Hematopoietic multipotent progenitor cell (in vitro differentiated cells): ENCODE measurements around the gene KDM4F. TPM values are rescaled to one million over a fixed set of nuclear protein-coding genes. Genes with fewer than 3 reads are reported as not detected.
"Not testable (repeated sequence)": the region's sequence is repeated elsewhere in the genome, so short reads cannot be mapped to it uniquely, and the experiment has no call there.

Source experiments
- DNase-seq, 3 donors: peaks; one replicate each; pipeline ENCODE4 v3.0.0-alpha.2; 2011 to 2015; ENCODE audit warnings: low read depth in 2 of 3, low spot score in 2 of 3
- total RNA-seq: library from RNA; depleted of rRNA; stranded (reverse); fragments of >200 nt; gene quantifications from one replicate; pipeline ENCODE4 v1.2.3, GENCODE V29; 2012

The KDM4F gene
- total RNA-seq = under 0.01 TPM

DNA sequence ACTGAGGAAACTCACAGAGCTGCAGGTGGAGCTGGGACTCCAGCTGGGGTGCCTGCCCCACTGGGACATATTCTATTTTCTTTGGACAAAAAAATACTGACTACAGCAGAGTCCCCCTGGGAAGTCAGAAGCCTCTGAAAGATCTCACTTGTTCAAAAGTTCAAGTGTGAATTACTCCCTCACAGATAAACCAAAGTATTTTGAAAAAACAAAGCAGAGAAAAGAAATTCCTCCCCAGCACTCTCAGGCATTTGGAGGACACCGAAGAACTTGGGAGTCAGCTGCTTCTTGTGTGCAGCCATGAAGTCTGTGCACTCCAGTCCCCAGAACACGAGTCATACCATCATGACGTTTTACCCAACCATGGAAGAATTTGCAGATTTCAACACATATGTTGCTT, at the start of gene KDM4F:
Gene KDM4F (plus strand): TSS at position 301 of the 400 bp plus-strand sequence.
- DNase-seq = not testable (repeated sequence)

DNA sequence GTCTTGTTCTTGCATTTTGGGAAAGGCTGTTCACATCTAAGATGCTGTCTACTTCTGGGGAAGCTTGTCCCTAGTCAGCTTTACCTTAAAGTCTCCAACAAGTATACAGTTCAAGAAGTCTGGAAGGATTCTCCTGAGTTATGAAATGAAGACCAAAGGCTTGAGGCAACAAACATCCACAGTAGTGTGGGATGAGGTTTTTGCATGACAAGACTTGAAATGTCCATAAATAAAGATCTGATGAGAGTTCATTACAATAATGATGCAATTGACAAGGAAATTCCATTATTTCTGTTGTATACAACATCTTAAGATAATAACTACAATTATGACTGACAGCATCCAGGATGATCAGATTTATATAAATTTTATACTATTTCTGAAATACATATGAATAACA, 45.5 kb upstream of the KDM4F start:
- DNase-seq = no peak

- DNase-seq = no peak
Measured at GRCh38 chr11:95005642-95006041, 43.6 kb upstream of the KDM4F start.

DNA sequence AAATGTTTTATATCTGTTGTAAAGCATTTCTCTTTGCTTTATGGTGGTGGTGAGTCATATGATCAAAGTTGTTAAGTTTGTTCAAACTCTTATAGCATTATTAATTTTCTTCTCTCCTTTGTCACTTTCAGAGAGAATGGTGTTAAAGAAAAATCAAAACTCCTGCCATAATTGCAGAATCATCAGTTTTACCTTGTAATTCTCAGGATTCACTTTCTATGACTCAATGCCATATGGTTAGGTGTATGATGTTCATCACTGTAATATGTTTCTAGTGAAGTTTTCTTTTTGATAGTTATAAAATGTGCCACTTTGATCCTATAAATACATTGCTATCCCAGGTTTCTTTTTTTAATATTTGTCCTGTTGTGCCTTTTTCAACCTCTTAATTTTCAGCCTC, 37.8 kb upstream of the KDM4F start:
- no peak for DNase-seq

GRCh38 chr11:95014184-95014821, 34.9 kb upstream of the KDM4F start:
- no peak for DNase-seq

- no peak for DNase-seq
Measured at GRCh38 chr11:95016139-95016538, 33.1 kb upstream of the KDM4F start.

DNA sequence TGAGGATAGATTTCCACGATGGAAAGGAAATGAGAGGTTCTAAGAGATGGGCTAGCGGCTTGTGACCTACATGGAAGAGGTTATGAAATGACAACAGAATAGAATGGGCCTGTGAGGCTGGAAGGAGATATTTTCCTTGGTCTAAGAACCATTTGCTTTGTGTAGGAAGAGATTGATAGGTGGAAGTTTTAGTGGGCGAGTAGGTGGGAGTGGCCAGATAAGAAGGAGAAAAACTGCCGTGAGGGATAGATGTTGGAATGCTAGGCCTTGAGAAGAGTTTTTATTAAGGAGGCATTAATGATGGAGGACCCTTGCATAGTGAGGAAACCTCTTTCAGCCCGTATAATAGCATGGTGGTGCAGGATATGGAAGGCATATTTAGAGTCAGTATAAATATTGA, 27.8 kb upstream of the KDM4F start:
- DNase-seq = not testable (repeated sequence)

- no peak for DNase-seq
Measured at GRCh38 chr11:95024958-95025357, 24.3 kb upstream of the KDM4F start, which contains the start of gene KDM4E. TSS of gene KDM4E (plus strand) at chr11:95025258. CDS start at chr11:95025558, 300 bp downstream.

GRCh38 chr11:95025594-95025993, 23.6 kb upstream of the KDM4F start:
- not testable (repeated sequence) for DNase-seq

GRCh38 chr11:95028357-95028756, 20.9 kb upstream of the KDM4F start:
- DNase-seq = no peak

- no peak for DNase-seq
Measured at GRCh38 chr11:95033051-95033450, 16.2 kb upstream of the KDM4F start.

DNA sequence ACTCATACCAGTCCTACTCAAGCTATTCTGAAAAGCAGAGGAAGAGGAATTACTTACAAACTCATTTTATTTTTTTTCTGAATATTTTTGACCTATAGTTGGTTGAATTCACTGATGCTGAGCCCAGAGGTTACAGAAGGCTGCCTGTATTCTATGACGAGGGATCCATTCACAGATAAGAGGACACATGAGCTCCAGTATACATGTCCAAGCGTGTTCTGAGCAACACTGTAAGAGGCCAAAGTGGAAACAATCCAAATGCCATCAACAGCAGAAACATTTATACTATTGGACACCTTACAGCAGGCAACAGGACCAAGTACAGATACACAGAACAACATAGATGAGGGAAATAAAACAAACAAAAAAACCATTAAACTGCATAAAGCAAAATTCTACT, 13.9 kb upstream of the KDM4F start:
- no peak for DNase-seq

DNA sequence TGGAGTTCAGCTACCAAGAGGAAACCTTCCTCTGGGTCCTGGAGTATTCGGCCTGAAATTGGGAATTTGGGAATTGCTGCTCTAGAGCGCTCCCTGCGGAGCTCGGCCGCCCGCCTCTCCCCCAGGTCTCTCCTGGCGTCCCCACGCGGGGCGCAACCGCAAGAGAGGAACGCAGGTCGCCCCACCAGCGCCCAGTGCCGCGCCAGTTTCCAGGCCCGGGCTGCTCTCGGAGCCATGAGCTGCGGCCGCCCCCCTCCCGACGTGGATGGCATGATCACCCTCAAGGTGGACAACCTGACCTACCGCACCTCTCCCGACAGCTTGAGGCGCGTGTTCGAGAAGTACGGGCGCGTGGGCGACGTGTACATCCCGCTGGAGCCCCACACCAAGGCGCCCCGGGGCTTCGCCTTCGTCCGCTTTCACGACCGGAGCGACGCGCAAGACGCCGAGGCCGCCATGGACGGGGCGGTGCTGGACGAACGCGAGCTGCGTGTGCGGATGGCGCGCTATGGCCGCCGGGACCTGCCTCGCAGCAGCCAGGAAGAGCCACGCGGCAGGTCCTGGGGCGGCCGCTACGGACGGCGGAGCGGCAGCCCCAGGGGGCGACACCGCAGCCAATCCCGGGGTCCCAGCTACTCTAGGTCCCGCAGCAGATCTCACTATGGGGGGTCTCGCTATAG, 11.7 kb upstream of the KDM4F start:
- DNase-seq = peak in 2 of 3 donors; percentile 15 to 17

DNA sequence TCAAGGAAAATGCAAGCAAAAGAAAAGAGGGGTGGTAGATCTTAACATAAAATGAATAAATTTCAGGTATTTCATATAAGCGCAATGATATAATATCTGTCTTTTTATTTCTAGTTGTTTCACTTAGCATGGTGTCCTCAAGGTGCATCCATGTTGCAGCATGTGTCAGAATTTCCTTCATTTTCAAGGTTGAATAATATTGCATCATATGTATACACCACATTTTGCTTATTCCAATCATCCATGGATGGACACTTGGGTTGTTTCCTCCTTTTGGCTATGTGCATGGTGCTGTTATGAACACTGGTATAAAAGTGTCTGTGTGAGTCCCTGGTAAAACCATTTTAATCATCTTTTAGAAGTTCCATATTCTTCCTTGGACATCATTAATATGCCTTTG, 7.0 kb upstream of the KDM4F start:
- no peak for DNase-seq

DNA sequence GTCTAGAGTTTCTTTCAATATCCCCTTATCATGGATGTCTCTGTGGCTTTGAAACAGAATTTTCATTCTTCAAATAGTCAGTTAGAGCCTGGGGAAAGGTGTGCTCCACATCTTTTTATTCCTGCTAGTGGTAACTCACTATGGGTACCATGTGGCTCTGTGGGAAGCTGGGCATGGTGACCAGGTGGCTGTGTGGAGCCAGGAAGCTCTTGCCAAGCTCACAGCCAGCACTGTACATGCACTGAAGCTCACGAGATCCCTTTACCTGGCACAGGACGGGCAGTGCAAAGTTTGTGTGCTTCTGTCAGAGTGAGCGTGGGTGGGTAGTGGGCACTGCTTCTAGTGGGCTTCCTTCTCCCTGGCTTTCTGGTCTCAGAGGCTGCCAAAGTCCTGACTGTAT, 6.3 kb upstream of the KDM4F start:
- no peak for DNase-seq

DNA sequence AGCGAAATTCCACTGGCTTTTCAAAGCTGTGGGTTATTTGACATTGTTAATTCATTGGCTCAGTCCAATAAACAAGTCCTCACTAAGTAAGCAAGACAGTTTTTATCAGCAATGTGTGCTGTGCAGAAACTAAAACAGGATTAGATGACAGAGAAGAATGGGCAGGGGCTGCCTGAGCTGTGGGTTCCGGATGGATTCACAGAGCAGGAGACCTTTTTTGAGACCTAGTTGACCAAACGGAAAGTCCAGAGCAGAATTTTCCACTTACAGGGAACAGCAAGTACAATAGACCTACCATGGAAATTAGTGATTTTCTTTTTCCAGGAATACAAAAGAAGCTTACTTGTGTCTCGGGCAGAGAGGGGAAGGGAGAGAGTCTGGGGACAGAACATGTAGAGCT, 5.2 kb upstream of the KDM4F start:
- no peak for DNase-seq

DNA sequence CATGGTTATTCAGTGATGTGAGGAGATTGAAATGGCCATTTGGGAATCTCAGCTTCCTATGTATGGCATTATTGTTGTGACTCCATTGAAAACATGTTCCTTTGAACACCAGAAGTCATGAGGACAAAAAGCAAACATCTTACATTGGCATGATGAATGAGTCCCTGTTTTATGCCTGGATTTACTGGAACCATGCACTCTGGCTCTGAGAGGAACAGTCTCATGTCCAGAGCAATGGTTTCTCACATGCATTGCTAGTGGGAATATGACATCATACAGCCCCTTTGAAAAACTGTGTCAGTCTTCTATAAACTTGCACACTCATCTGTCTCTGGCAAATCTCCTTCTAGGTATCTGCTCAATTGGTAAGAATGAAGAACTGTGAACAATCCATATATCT, 3.4 kb upstream of the KDM4F start:
- no peak for DNase-seq

- no peak for DNase-seq
Measured at GRCh38 chr11:95050595-95051202, 1.5 kb downstream of the KDM4F start.

DNA sequence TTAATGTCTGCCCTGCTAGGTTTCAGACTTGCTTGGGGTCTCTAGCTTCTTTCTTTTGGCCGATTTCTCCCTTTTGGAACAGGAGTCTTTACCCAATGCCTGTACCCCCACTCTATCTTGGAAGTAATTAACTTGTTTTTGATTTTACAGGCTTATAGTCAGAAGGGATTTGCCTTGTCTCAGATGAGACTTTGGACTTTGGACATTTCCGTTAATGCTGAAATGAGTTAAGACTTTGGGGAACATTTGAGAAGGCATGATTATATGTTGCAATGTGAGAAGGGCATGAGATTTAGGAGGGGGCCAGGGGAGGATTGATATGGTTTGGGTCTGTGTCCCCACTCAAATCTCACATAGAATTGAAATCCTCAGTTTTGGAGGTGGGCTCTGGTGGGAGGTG, 5.1 kb downstream of the KDM4F start:
- no peak for DNase-seq

DNA sequence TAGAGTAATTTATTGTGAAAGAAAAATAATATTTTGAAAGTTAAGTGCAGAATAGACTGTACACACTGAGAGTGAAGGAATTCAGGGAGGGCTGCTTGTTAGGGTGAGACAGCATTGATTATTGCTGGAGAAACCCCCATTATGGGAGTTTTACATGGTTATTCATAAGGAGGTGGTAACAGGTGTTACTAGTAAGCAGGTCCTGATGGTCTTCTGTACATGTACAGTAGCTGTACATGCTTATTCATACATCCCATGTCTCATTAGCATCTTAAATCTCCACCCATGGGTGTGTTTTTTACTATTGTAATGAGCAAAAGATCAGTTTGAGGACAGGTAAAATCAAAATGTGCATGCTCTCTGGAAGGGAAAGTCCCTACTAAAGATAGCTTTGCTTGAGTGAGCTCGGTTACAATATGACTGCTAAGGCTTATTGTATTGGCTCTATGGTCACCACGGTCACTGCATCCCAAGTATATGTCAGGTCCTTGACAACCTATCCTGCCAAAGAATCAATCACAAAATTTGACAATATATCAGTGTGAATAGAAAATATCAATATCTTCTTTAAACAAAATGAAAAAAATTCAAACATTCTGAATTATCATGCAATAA, 6.2 kb downstream of the KDM4F start:
- no peak for DNase-seq

DNA sequence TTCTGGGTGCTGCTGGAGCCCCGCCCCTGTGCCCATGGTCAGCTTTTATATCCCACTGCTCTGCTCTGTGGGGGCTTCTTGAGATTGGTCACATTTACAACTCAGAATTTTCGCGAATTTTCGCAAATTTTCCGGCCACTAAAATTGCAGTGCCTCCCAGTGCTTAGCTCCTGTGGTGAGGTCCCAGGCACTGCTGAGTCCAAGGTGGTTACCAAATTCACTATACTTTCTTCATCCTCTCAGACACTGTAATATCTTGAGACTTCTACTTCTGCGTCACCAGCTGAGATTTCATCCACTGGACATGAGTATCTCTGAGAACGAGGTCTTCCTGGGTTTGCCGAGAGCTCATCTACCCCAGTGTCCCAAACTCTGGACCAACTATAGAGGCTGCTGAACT, 8.7 kb downstream of the KDM4F start:
- no peak for DNase-seq

DNA sequence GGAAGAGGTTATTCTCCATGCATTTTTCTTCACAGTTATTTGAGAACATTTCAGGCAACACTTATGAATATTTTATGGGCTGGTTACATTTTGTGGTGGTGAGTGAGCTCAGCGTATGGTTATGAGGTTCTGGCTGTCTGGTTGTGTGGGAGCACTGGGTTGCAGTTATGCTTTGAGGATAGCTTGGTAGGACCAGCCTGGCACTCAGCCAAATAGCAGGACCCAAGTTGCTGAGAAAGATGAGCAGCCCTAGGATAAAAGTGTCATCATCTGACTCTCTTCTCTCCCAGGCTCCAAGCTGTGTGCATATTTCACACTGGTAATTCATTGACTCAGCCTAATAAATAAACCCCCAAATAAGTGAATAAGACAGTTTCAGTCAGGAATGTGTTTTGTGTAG, 9.4 kb downstream of the KDM4F start:
- no peak for DNase-seq
